ENCODE data around the gene LYRM9.

- no peak for TF ChIP-seq CTCF (IDR thresholded peaks at IDR 0.05 in 8 of 11, conservative IDR thresholded peaks at IDR 0.05 in 3 of 11)
- no peak for TF ChIP-seq POLR2A (IDR thresholded peaks at IDR 0.05)
Observed at GRCh38 chr17:27878776-27879562, 14.2 kb downstream of the LYRM9 start.
